Glutamatergic neuron (in vitro differentiated cells): ENCODE results near the gene PGD. TPM values are rescaled to one million over a fixed set of nuclear protein-coding genes. Genes with fewer than 3 reads are reported as not detected.
"Not testable (repeated sequence)": the region's sequence is repeated elsewhere in the genome, so short reads cannot be mapped to it uniquely, and the experiment has no call there.

Experiments used
- DNase-seq: peaks from one replicate; pipeline ENCODE4 v3.0.0; 2022
- H3K27ac Mint-ChIP-seq: one replicate; pipeline ENCODE4 v1.8.0; 2020; ENCODE audit warnings: mild to moderate bottlenecking, mixed read lengths, inconsistent platforms; ENCODE audit not compliant: unreplicated experiment
- H3K27me3 Mint-ChIP-seq: one replicate; pipeline ENCODE4 v1.8.0; 2020; ENCODE audit warnings: mild to moderate bottlenecking, moderate library complexity, mixed read lengths, inconsistent platforms; ENCODE audit not compliant: unreplicated experiment
- H3K36me3 Mint-ChIP-seq: one replicate; pipeline ENCODE4 v1.8.0; 2020; ENCODE audit warnings: mild to moderate bottlenecking, mixed read lengths, inconsistent platforms; ENCODE audit not compliant: unreplicated experiment
- H3K4me1 Mint-ChIP-seq: one replicate; pipeline ENCODE4 v1.8.0; 2020; ENCODE audit warnings: mild to moderate bottlenecking, low read depth, mixed read lengths, inconsistent platforms; ENCODE audit not compliant: unreplicated experiment
- H3K4me3 Mint-ChIP-seq: one replicate; pipeline ENCODE4 v1.8.0; 2020; ENCODE audit warnings: mild to moderate bottlenecking, mixed read lengths, inconsistent platforms; ENCODE audit not compliant: unreplicated experiment
- H3K9me3 Mint-ChIP-seq: one replicate; pipeline ENCODE4 v1.8.0; 2020; ENCODE audit warnings: mild to moderate bottlenecking, moderate library complexity, mixed read lengths, inconsistent platforms; ENCODE audit not compliant: unreplicated experiment
- CTCF ChIP-seq: fragments of 200-600 bp; sonication (generic); IDR thresholded peaks from one replicate; pipeline ENCODE4 v1.5.0; 2021; ENCODE audit not compliant: partially characterized antibody, unreplicated experiment
- total RNA-seq: library from RNA; stranded (reverse); fragmentation: NEBNext Ultra II Directional; extraction: Animal tissue kit (Norgen Biotek cat#: 25700); gene quantifications from one replicate; pipeline ENCODE4 v1.2.1, GENCODE V29; 2021; ENCODE audit not compliant: unreplicated experiment

Gene PGD
- total RNA-seq, 1 donor from 2014 or later, result 304 TPM

- Mint-ChIP-seq H3K4me3 (peak overlapping the region; percentile 59), H3K4me1 (peaks cover 20% of the 10 kb centered on the region), H3K9me3 (no peaks in the 10 kb centered on the region), H3K36me3 (no peaks in the 10 kb centered on the region), H3K27ac (peak overlapping the region; percentile 60), H3K27me3 (no peaks in the 10 kb centered on the region)
- no peak for DNase-seq
- no peak for TF ChIP-seq CTCF
Measured at GRCh38 chr1:10450156-10450814, 51.4 kb downstream of the PGD start.

DNA sequence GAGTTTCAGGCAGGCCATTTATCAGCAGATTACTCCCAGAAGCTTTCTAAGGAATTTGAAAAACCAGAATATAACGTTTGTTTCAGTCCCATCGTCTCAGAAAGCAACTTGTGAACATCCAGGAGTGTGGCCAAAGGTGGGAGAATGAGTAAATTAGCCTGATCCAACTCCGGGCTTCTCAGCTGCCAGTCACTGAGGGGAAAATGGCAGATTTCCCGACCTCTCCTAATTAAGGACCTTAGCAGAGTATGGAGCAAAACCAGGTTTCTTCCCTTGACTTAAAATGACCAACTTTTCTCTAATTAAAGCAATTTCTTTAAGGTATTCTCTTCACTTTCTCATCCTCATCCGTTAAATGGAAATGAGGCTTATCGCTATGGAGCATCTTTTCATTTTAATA lies 52.0 kb downstream of the PGD start:
- H3K9me3 Mint-ChIP-seq, result no peaks in the 10 kb centered on the region
- DNase-seq, result no peak
- H3K27ac Mint-ChIP-seq, result peak overlapping the region; percentile 60
- no peak for TF ChIP-seq CTCF
- no peaks in the 10 kb centered on the region for H3K36me3 Mint-ChIP-seq
- no peaks in the 10 kb centered on the region for H3K27me3 Mint-ChIP-seq
- H3K4me3 Mint-ChIP-seq, result peak overlapping the region; percentile 59
- peaks cover 20% of the 10 kb centered on the region for H3K4me1 Mint-ChIP-seq

- peak; percentile 33 for DNase-seq
- H3K4me1 Mint-ChIP-seq, result peaks cover 23% of the 10 kb centered on the region
- no peaks in the 10 kb centered on the region for H3K36me3 Mint-ChIP-seq
- H3K27me3 Mint-ChIP-seq, result peaks cover 3% of the 10 kb centered on the region
- H3K9me3 Mint-ChIP-seq, result no peaks in the 10 kb centered on the region
- H3K27ac Mint-ChIP-seq, result peak overlapping the region; percentile 77
- no peak for TF ChIP-seq CTCF
- peak overlapping the region; percentile 59 for H3K4me3 Mint-ChIP-seq
Measured at GRCh38 chr1:10451287-10451686, 52.4 kb downstream of the PGD start.

DNA sequence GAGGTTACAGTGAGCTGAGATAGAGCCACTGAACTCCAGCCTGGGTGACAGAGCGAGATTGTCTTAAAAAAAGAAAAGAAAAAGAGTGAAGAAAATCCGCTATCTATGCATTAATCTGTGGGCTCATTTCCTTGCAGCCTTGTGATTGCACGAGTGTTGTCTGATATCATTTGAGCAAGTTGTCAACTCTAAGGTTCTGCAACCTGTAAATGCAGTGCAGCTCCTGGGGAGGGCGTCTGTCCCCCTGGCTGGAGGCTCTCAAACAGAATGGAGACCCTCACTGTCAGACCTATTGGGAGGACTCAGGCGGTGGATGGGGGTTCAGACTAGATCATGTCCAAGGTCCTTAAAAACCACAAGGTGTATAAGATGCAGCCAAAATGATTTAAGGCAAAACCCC lies 57.2 kb downstream of the PGD start:
- peaks cover 3% of the 10 kb centered on the region for H3K27me3 Mint-ChIP-seq
- H3K9me3 Mint-ChIP-seq, result no peaks in the 10 kb centered on the region
- peaks cover 17% of the 10 kb centered on the region for H3K4me1 Mint-ChIP-seq
- TF ChIP-seq CTCF, result peak; percentile 15
- DNase-seq, result no peak
- peak overlapping the region; percentile 59 for H3K27ac Mint-ChIP-seq
- no peaks in the 10 kb centered on the region for H3K36me3 Mint-ChIP-seq
- no peak overlapping the region for H3K4me3 Mint-ChIP-seq

- H3K4me1 Mint-ChIP-seq, result peaks cover 12% of the 10 kb centered on the region
- DNase-seq, result no peak
- H3K9me3 Mint-ChIP-seq, result no peaks in the 10 kb centered on the region
- H3K4me3 Mint-ChIP-seq, result peak overlapping the region; percentile 63
- no peaks in the 10 kb centered on the region for H3K36me3 Mint-ChIP-seq
- peaks cover 3% of the 10 kb centered on the region for H3K27me3 Mint-ChIP-seq
- TF ChIP-seq CTCF, result no peak
- peak overlapping the region; percentile 86 for H3K27ac Mint-ChIP-seq
Measured at GRCh38 chr1:10456661-10457060, 57.8 kb downstream of the PGD start.

GRCh38 chr1:10457462-10457861 lies 58.6 kb downstream of the PGD start:
- H3K9me3 Mint-ChIP-seq, DNase-seq, H3K27me3 Mint-ChIP-seq, H3K36me3 Mint-ChIP-seq, H3K4me3 Mint-ChIP-seq, H3K4me1 Mint-ChIP-seq: not testable (repeated sequence)
- peak overlapping the region; percentile 86 for H3K27ac Mint-ChIP-seq
